ENCODE data around the gene GFAP.

Gene GFAP

DNA sequence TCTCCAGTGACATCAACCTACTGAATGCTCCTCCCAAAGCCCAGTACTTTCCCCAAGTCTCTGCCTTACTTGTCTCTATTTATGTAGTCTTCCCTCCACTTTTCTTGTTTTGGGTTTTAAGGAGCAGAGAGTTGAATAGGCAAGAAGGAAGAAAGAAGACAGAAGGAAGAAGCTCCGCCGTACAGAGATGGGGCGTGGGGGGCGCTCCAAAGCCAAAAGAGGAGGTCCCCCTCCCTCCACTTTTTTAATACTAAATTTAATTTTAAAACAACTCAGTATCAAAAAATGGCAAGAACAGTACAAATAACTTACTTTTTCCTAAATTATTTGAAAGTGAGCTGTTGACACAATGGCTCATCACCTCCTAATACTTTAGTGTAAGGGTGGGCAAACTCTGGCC is 20.7 kb downstream of the GFAP start:
- DNase-seq, result no peak

- no peak for DNase-seq
Measured at GRCh38 chr17:44892250-44892649, 23.1 kb downstream of the GFAP start.

DNA sequence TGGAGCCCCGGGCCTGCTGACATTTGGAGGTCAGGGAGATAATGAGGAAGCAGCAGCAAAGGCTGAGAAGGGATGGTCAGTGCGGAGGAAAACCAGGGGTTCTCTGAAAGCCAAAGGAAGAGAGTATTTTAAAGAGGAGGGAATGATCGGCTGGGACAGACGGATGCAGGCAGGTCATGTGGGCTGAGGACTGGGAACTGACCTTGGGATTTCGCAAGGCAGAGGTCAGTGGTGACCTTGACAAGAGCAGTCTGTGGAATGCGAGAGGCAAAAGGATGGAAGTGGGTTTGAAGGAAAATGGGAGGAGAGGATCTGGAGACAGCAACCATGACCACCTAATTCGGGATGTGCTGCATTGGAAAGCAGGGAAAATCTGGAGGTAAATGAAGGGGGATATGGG is 26.3 kb downstream of the GFAP start:
- no peak for DNase-seq

DNA sequence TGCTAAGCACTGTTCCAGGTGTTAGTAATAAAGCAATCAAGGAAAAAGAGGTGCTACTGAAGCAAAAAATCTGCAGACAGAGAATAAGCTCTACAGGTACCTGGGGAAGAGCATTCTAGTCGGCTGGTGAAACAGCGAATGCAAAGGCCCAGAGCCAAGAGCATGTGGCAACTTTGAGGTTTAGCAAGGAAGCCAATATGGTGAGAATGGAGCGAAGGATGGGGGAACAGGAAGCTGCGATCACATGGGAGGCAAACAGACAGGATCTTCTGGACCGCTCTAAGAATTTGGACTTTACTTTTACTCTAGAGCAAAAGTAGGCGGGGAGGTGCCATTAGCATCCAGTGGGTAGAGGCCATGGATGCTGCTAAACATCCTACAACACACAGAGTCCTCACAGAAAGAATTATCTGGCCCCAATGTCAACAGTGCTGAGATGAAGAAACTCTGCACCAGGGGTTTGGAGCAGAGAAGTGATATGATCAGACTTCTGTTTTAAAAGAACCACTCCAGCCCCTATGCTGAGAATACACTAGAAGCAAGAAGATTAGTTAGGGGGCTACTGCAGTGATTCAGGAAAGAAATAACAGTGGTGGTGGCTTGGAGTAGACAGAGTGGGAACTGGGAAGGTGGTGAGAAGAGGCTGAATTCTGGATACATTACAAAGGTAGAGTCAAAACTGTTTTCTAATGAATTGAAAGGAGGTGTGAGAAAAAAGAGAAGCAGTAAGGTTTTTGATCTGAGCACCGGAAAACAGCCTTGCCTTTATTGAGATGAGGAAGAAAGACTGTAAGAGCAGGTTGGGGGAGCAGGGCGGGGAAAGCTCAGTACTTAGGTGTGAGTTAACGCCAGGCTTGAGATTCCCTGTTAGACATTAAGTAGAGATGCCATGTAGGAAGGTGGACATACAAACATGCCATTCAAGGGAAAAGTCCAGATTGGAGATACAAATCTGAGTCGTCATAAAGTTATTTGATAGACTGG is 27.0 kb downstream of the GFAP start:
- DNase-seq, result no peak

DNA sequence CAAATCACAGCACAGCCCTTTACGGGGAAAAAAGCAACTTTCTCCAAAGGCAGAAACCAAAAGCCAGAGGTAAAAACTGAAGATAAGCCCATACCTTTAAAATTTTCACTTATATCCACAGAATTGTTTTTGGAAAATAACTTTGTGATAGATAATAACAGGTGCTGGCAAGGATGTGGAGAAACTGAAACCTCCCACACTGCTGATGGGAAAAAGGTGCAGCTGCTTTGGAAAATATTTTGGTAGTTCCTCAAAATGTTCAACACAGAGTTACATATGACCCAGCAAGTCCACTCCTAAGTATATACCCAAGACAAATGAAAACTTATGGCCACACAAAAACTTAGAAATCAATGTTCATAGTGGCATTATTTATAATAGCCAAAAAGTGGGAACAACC is 28.3 kb downstream of the GFAP start:
- no peak for DNase-seq

DNA sequence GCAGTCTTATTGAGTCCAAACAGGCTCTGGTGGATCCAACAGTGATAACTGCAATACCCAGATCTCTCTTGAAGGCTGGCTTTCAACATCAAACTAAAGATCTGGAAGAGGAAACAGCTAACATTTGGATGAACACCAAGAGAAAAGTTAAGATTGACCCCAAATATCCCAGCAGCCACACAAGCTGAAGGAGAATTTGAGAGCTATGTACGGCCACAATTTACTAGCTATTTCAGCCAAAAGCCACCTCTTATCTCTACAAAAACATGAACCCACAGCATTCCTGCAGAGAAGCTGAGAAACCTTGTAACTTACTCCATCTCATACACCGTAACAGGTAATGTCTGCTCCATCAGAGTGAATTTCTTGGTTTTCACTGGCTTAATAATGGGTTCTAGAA is 30.4 kb downstream of the GFAP start:
- DNase-seq, result no peak

- no peak for DNase-seq
Measured at GRCh38 chr17:44881145-44881544, 34.2 kb downstream of the GFAP start.

- no peak for DNase-seq
Measured at GRCh38 chr17:44880062-44880461, 35.2 kb downstream of the GFAP start.

- no peak for DNase-seq
Measured at GRCh38 chr17:44879376-44879775, 35.9 kb downstream of the GFAP start.

DNA sequence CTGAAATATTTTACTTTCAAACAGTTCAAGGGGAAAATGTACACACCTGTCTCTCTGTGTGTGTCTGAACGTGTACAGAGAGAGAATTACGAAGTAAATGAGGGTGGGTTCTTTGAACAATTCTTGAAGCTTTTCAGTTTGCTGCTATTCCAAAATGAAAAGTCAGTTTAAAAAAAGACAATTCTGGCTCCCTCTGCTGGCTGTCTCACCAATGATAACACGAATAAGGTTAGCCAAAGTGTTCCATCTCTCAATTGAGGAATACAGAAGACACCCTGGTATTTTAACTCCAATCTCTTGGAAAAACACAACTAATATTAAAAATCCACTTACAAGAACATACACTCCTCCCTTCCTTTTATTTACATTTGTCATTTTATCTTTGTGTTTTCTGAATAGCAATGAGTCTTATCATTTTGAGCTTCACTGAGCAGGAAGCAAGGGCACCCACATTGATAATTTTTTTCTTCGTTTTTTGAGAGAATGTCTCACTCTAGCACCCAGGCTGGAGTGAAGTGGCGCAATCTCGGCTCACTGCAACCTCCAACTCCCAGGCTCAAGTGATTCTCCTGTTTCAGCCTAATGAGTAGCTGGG is 36.6 kb downstream of the GFAP start:
- DNase-seq, result peak; percentile 18

DNA sequence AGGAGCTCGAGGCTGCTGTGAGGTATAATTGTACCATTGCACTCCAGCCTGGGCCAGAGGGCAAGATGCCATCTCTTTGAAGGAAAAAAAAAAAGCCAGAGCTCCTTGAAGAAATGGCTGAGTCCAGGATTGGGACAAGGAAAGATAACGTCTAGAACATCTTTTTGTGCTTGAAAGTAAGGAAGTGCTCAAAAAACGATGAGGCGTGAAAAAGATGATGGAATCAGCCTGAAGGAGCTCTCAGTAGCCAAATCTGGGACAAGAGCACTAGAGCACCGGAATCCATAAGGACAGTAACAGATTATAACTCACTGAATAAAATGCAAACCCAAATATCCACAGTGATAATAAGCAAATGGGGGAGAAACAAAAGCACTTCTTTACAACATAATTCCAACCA is 38.2 kb downstream of the GFAP start:
- no peak for DNase-seq

DNA sequence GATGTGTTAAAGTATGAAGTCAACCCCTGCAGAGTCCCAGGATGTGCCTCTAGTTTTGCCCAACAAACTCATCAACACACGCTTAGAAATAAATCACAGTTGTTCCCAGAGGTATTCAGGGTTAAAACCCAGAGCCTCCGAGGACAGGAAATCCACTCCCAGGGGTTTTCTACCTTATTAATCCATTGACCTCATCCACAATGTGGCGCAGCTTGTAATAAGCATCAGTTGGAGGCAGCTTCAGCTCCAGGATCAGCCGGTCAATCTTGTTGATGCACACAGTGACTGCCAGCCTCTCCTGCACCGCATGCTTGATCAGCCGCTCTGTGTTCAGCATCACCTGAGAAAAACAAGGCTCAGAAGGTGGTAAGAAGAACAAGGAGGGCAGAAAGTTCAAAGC is 39.5 kb downstream of the GFAP start:
- no peak for DNase-seq

DNA sequence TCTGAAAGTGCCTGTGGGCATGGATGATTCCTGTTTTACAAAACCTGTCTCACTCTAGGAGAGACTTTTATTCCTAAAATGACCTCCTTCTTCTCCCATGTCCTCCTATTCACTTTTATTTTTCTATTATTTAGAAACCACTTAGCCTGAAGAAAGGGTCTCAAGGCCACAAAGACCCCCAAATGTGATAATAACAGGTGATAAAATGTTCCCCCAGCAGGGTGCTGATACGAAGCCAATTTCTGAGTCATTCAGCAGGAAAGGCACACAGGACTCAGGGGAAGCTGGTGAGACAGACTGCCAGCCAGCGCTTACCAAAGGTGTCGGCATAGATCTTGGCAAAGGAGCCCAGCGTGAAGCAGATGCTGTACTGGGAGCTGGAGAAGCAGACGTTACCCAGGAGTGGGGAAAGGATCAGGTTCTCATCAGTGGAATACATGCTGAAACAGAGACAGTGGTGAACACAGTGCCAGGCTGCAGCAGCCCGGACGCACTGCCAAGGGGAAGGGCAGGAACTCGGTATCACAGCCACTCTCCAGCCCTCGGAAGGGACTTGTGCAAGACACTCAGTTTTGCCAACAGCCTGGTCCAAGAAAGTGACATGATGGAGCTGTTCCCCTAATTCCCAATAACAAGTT is 43.0 kb downstream of the GFAP start:
- DNase-seq, result no peak

GRCh38 chr17:44871556-44871955 is 43.7 kb downstream of the GFAP start:
- no peak for DNase-seq

DNA sequence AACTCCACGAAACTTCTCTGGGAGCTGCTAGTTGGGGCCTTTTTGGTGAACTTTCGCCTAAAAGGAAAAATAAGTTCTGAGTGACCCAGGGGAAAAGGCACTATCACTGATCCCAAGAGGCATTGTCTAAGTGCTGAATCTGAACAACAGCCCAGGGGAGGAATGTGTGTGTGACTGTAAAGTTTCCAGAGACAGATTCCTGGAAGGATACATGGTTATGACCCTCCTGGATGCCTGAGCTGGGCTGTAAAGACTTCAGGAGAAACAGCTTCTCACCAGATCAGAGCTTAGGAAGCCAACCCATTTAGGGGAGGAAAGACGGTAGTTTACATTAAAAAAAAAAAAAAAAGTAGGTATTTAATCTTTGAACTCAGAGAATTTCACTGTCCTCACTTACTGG is 47.5 kb downstream of the GFAP start:
- DNase-seq, result no peak

- no peak for DNase-seq
Measured at GRCh38 chr17:44865931-44866330, 49.4 kb downstream of the GFAP start.

DNA sequence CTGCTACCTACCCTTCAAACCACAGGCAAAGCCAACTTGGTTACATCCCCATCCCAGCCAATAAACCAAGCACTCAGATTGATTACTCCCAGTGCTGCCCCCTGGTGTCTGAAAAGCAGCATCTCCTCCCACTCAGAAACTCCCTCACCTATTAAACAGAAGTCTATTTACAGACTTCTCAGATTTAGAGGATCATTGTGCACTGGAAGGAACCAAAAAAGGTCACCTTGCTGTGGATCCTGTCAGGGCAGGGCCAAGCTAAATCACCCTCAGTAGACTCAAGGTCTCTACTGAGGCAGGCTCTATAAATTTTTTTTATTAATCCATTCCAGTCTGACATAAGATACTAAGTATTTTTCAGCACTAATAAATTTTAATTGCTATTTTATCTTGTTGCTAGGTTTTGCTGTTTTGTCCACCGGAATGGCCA is 50.1 kb downstream of the GFAP start:
- peak; percentile 78 for DNase-seq

- no peak for DNase-seq
Measured at GRCh38 chr17:44864831-44865230, 50.5 kb downstream of the GFAP start.

DNA sequence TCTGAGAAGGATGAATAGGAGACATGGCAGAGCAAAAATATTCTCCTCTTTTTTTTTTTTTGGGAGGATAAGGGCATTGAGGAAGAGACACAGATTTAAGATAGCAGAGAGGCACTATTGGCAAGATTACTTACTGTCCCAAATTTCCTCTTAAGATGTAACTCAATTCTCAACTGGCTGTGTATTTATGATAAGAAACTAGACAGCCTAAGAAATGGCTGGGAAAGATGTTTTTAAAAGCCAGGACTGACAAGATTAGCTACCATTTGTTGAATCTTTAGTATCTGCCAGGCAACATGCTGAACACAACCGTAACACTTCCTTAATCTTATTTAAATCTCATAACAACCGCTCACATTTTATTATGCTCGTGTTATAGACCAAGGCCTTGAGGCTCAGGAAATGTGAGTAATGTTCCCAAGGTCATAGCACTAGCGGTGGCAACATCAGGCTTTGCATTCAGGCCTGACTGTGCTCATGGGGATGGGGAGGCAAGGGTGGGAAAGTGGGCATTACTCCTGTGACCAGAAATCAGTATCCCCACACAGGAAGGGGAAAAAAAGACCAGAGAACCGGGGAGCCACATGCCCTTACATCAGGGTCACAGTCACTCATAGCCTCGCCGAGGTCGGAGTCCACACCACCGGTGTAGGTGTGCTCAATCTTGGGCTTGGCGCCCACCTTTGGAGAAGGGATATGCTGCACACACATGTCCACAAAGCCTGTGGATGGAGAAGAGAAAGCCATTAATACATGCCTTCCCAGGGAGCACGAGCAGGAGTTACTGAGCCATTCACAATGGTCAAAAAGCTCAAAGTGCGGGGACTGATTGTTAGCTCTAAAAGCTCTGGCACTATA is 52.0 kb downstream of the GFAP start:
- no peak for DNase-seq

- no peak for DNase-seq
Measured at GRCh38 chr17:44862278-44862914, 52.9 kb downstream of the GFAP start.

DNA sequence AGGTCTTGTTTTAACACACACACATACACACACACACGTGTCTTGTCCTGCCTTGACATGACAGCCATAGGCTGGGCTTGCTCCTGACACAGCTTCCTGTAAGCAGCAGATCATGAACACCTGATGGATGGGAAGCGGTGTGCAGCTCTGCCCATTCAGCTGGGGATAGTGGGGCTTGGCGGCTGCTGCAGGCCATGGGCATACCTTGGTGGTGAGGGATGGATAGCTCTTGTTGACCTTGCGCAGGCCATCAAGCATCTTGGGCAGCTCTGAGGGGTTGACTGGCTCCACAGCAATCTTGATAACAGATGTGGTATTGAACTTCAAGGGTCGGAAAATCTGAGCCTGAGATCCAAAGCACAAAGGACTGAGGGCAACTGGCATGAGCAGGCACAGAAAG is 55.6 kb downstream of the GFAP start:
- no peak for DNase-seq

- no peak for DNase-seq
Measured at GRCh38 chr17:44854192-44854591, 61.1 kb downstream of the GFAP start.
